Pulmonary artery endothelial cell (primary cell): ENCODE data around the gene SLC6A4. TPM values are rescaled to one million over a fixed set of nuclear protein-coding genes. Genes with fewer than 3 reads are reported as not detected.
"Not testable (repeated sequence)": the region's sequence is repeated elsewhere in the genome, so short reads cannot be mapped to it uniquely, and the experiment has no call there.

Experiments
- DNase-seq: peaks from one replicate; pipeline ENCODE4 v3.0.0-alpha.2; 2011; ENCODE audit warnings: low read depth, low spot score
- total RNA-seq: library from RNA; depleted of rRNA; stranded (reverse); fragments of >200 nt; gene quantifications from 2 replicates; pipeline ENCODE4 v1.2.3, GENCODE V29; 2014

SLC6A4 gene
- total RNA-seq, 1 donor from 2014 or later: 0.07 TPM

- DNase-seq: no peak
Measured at GRCh38 chr17:30174556-30174955, 60.9 kb downstream of the SLC6A4 start.

GRCh38 chr17:30173649-30174048 lies 61.8 kb downstream of the SLC6A4 start:
- DNase-seq: no peak

GRCh38 chr17:30172560-30172959 lies 62.9 kb downstream of the SLC6A4 start:
- DNase-seq: no peak

GRCh38 chr17:30170415-30170987 lies 65.0 kb downstream of the SLC6A4 start:
- no peak for DNase-seq

GRCh38 chr17:30165960-30166359 lies 69.5 kb downstream of the SLC6A4 start:
- no peak for DNase-seq

- DNase-seq: no peak
Measured at GRCh38 chr17:30165147-30165546, 70.3 kb downstream of the SLC6A4 start.

- no peak for DNase-seq
Measured at GRCh38 chr17:30164531-30164930, 71.0 kb downstream of the SLC6A4 start.

GRCh38 chr17:30161601-30162000 lies 73.9 kb downstream of the SLC6A4 start:
- DNase-seq: no peak

- no peak for DNase-seq
Measured at GRCh38 chr17:30160419-30161172, 74.9 kb downstream of the SLC6A4 start.

GRCh38 chr17:30158896-30159625 lies 76.4 kb downstream of the SLC6A4 start:
- DNase-seq: no peak

- DNase-seq: no peak
Measured at GRCh38 chr17:30155389-30155788, 80.1 kb downstream of the SLC6A4 start.

- DNase-seq: no peak
Measured at GRCh38 chr17:30153463-30153862, 82.0 kb downstream of the SLC6A4 start.

- no peak for DNase-seq
Measured at GRCh38 chr17:30151471-30151870, 84.0 kb downstream of the SLC6A4 start.

GRCh38 chr17:30148376-30148775 lies 87.1 kb downstream of the SLC6A4 start:
- DNase-seq: no peak

GRCh38 chr17:30147860-30148259 lies 87.6 kb downstream of the SLC6A4 start:
- not testable (repeated sequence) for DNase-seq

Other genes starting within 250 kb of the SLC6A4 start
- gene NSRP1, start 118.9 kb downstream of the SLC6A4 start, total RNA-seq: 10.7 and 11.0 TPM in 2 replicates
- gene BLMH, start 56.2 kb upstream of the SLC6A4 start, total RNA-seq: 56.8 and 67.5 TPM in 2 replicates
- not detected in 2 replicates for gene TMIGD1, start 98.4 kb upstream of the SLC6A4 start, total RNA-seq
- gene CPD, start 143.2 kb upstream of the SLC6A4 start, total RNA-seq: 158 and 195 TPM in 2 replicates
- 20.9 and 26.0 TPM in 2 replicates for gene GOSR1, start 241.7 kb upstream of the SLC6A4 start, total RNA-seq